Neural progenitor cell (in vitro differentiated cells): ENCODE results near the gene UBE2O. TPM values are rescaled to one million over a fixed set of nuclear protein-coding genes. Genes with fewer than 3 reads are reported as not detected.
A peak's percentile ranks its signal among the peaks of the same experiment; 100 is the strongest.

Experiments used
- DNase-seq: peaks from one replicate; pipeline ENCODE4 v3.0.0-alpha.2; 2016; ENCODE audit warnings: low spot score
- H2AFZ ChIP-seq: fragments of 200-600 bp; sonication (generic); replicated peaks from 2 replicates; pipeline ENCODE4 v1.6.1; 2016; ENCODE audit warnings: antibody characterized with exemption
- H3F3A ChIP-seq: fragments of 200-600 bp; sonication (generic); 2 replicates; pipeline ENCODE4 v1.6.1; 2016; ENCODE audit warnings: antibody characterized with exemption, low read depth
- H3K27ac ChIP-seq: fragments of 200-600 bp; sonication (generic); 2 replicates; pipeline ENCODE4 v1.5.1; 2016; ENCODE audit warnings: mild to moderate bottlenecking
- H3K27me3 ChIP-seq: fragments of 200-600 bp; sonication (generic); 2 replicates; pipeline ENCODE4 v1.6.1; 2016; ENCODE audit warnings: mild to moderate bottlenecking, moderate library complexity
- H3K36me3 ChIP-seq: fragments of 200-600 bp; sonication (generic); 2 replicates; pipeline ENCODE4 v1.5.1; 2016
- H3K4me1 ChIP-seq: fragments of 200-600 bp; sonication (generic); 2 replicates; pipeline ENCODE4 v1.6.1; 2016; ENCODE audit warnings: mixed run types
- H3K4me2 ChIP-seq: fragments of 200-600 bp; sonication (generic); 2 replicates; pipeline ENCODE4 v1.6.1; 2016
- H3K4me3 ChIP-seq: fragments of 200-600 bp; sonication (generic); 2 replicates; pipeline ENCODE4 v1.5.1; 2016
- H3K79me2 ChIP-seq: fragments of 200-600 bp; sonication (generic); 2 replicates; pipeline ENCODE4 v1.6.1; 2016; ENCODE audit warnings: low read depth
- H3K9ac ChIP-seq: fragments of 200-600 bp; sonication (generic); 2 replicates; pipeline ENCODE4 v1.6.1; 2016
- H3K9me3 ChIP-seq: fragments of 200-600 bp; sonication (generic); 2 replicates; pipeline ENCODE4 v1.5.1; 2016; ENCODE audit warnings: low read depth
- H4K20me1 ChIP-seq: fragments of 200-600 bp; sonication (generic); 2 replicates; pipeline ENCODE4 v1.6.1; 2016; ENCODE audit warnings: low read depth
- H3K27ac Mint-ChIP-seq: 3 replicates; pipeline ENCODE4 v1.8.0; 2021; ENCODE audit warnings: mixed read lengths
- H3K27me3 Mint-ChIP-seq: 2 replicates; pipeline ENCODE4 v1.8.0; 2022; ENCODE audit warnings: low read depth, mild to moderate bottlenecking, inconsistent platforms, moderate library complexity, mixed read lengths; ENCODE audit not compliant: insufficient read depth
- H3K36me3 Mint-ChIP-seq: 3 replicates; pipeline ENCODE4 v1.8.0; 2021; ENCODE audit warnings: mixed read lengths
- H3K4me1 Mint-ChIP-seq: 3 replicates; pipeline ENCODE4 v1.8.0; 2021; ENCODE audit warnings: mixed read lengths
- H3K4me3 Mint-ChIP-seq: 3 replicates; pipeline ENCODE4 v1.8.0; 2021; ENCODE audit warnings: mild to moderate bottlenecking, moderate library complexity, mixed read lengths
- H3K9me3 Mint-ChIP-seq: 3 replicates; pipeline ENCODE4 v1.8.0; 2020; ENCODE audit warnings: mixed read lengths
- EZH2 ChIP-seq: fragments of 200-600 bp; sonication (generic); IDR thresholded peaks from 2 replicates; pipeline ENCODE4 v1.6.1; 2017; ENCODE audit warnings: antibody characterized with exemption, mild to moderate bottlenecking, moderate library complexity
- EZH2phosphoT487 ChIP-seq: fragments of 200-600 bp; sonication (generic); IDR thresholded peaks from 2 replicates; pipeline ENCODE4 v1.6.1; 2017; ENCODE audit warnings: antibody characterized with exemption
- total RNA-seq: library from RNA; depleted of rRNA; stranded (reverse); fragments of >200 nt; gene quantifications from 2 replicates; pipeline ENCODE4 v1.2.3, GENCODE V29; 2015; ENCODE audit warnings: low replicate concordance
- TF ChIP-seq, protein P1 (sequence below): fragments of 200-600 bp; sonication (generic); IDR thresholded peaks from 2 replicates; pipeline ENCODE4 v1.5.1; 2017; ENCODE audit warnings: antibody characterized with exemption, mild to moderate bottlenecking

Gene UBE2O
- total RNA-seq, 1 donor from 2014 or later: 20.6 TPM

DNA sequence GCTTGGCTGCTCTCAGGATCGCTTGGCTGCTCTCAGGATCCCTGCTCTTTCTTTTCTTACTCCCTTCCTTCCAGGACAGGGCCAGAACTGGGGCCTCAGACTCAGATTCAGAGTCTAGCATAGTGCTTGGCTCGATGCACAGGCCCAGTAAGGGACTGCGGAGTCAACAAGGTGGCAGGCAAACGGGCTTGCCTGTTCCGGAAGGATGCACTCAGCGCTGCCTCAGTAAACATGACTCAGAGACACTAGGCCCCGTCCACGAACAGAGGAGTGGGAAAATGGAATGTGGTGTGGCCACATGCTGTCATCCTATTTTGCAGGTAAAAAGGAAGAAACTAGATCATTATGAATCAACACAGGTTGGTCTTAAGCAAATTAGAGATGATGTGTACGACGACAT is 58.8 kb downstream of the UBE2O start:
- no peaks in the 10 kb centered on the region for H3K4me1 ChIP-seq
- TF ChIP-seq EZH2phosphoT487: no peak
- Mint-ChIP-seq H3K27me3 (no peaks in the 10 kb centered on the region), H3K36me3 (peaks cover 19% of the 10 kb centered on the region), H3K4me1 (peaks cover 16% of the 10 kb centered on the region), H3K4me3 (no peak overlapping the region), H3K27ac (peak overlapping the region; percentile 57), H3K9me3 (no peaks in the 10 kb centered on the region)
- no peak overlapping the region for H2AFZ ChIP-seq
- H3F3A ChIP-seq: peaks cover 9% of the 10 kb centered on the region
- DNase-seq: no peak
- no peaks in the 10 kb centered on the region for H3K79me2 ChIP-seq
- H3K9ac ChIP-seq: no peak overlapping the region
- H3K9me3 ChIP-seq: no peaks in the 10 kb centered on the region
- H3K27ac ChIP-seq: no peak overlapping the region
- no peaks in the 10 kb centered on the region for H3K36me3 ChIP-seq
- H3K4me3 ChIP-seq: no peak overlapping the region
- no peak overlapping the region for H3K4me2 ChIP-seq
- H4K20me1 ChIP-seq: peaks cover 11% of the 10 kb centered on the region
- H3K27me3 ChIP-seq: no peaks in the 10 kb centered on the region

DNA sequence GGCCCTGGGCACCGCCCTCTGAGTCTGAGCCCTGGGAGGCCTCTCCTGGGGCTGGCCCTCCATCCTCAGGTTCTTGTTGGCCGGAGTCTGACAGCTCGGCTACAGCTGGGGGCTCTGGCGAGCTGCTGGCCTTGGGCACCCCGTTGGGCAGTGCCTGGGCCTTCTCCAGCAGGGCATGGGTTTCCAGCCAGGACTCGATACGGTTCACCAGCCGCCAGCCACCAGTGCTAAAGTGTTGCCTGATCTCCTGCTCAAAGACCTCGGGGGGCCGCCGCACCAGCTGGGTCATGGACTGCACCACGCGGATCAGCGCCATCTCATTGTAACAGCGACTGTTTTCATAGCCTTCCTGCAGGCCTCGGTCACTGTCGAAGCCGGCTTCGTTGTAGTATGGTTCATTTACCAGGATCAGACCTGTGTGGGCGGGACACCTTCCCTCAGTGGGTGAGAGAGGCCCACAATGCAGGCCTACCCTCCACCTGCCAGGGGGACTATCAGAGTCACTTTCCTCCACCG is 61.7 kb downstream of the UBE2O start:
- Histone ChIP-seq H3K4me3 (no peak overlapping the region), H2AFZ (no peak overlapping the region), H3K9ac (no peak overlapping the region), H3K4me2 (no peak overlapping the region), H3F3A (peaks cover 7% of the 10 kb centered on the region), H3K79me2 (no peaks in the 10 kb centered on the region), H3K9me3 (no peaks in the 10 kb centered on the region), H3K36me3 (no peaks in the 10 kb centered on the region), H3K27me3 (peaks cover 5% of the 10 kb centered on the region), H4K20me1 (peaks cover 7% of the 10 kb centered on the region), H3K27ac (no peak overlapping the region), H3K4me1 (no peaks in the 10 kb centered on the region)
- peaks cover 24% of the 10 kb centered on the region for H3K4me1 Mint-ChIP-seq
- no peak overlapping the region for H3K4me3 Mint-ChIP-seq
- TF ChIP-seq EZH2phosphoT487 (no peak), EZH2 (no peak)
- TF ChIP-seq, protein P1, sequence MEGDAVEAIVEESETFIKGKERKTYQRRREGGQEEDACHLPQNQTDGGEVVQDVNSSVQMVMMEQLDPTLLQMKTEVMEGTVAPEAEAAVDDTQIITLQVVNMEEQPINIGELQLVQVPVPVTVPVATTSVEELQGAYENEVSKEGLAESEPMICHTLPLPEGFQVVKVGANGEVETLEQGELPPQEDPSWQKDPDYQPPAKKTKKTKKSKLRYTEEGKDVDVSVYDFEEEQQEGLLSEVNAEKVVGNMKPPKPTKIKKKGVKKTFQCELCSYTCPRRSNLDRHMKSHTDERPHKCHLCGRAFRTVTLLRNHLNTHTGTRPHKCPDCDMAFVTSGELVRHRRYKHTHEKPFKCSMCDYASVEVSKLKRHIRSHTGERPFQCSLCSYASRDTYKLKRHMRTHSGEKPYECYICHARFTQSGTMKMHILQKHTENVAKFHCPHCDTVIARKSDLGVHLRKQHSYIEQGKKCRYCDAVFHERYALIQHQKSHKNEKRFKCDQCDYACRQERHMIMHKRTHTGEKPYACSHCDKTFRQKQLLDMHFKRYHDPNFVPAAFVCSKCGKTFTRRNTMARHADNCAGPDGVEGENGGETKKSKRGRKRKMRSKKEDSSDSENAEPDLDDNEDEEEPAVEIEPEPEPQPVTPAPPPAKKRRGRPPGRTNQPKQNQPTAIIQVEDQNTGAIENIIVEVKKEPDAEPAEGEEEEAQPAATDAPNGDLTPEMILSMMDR: no peak
- H3K27me3 Mint-ChIP-seq: peaks cover 4% of the 10 kb centered on the region
- H3K27ac Mint-ChIP-seq: no peak overlapping the region
- H3K36me3 Mint-ChIP-seq: peaks cover 15% of the 10 kb centered on the region
- no peak for DNase-seq
- H3K9me3 Mint-ChIP-seq: no peaks in the 10 kb centered on the region

DNA sequence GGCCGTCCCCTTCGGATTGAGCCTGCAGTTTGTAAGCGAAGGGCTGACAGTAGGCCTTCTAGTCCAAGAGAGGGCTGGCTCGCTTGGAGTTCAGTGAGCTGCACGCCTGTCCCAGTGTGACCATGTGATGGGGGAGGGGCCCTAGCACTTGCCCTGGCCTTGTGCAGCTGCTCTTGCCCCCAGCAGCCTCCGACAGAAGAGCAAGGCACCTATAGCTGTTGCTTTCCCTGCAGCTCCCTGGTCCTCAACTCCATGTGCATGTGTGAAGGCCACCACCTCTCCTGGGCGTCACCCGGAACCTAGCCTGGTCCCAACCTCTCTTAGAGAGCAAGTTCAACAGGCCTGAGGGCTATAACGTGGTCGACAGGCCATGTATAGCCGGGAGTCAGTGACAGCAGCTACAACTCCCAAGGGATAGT is 62.9 kb downstream of the UBE2O start:
- H3K4me3 ChIP-seq: no peak overlapping the region
- no peak for TF ChIP-seq EZH2phosphoT487
- TF ChIP-seq, protein P1: no peak
- TF ChIP-seq EZH2: no peak
- H3F3A ChIP-seq: peaks cover 14% of the 10 kb centered on the region
- no peak overlapping the region for H3K9ac ChIP-seq
- H3K27ac Mint-ChIP-seq: no peak overlapping the region
- H4K20me1 ChIP-seq: peaks cover 13% of the 10 kb centered on the region
- H2AFZ ChIP-seq: no peak overlapping the region
- H3K4me1 Mint-ChIP-seq: peaks cover 28% of the 10 kb centered on the region
- peaks cover 11% of the 10 kb centered on the region for H3K36me3 Mint-ChIP-seq
- no peak overlapping the region for H3K4me2 ChIP-seq
- no peaks in the 10 kb centered on the region for H3K9me3 ChIP-seq
- no peaks in the 10 kb centered on the region for H3K79me2 ChIP-seq
- no peak overlapping the region for H3K4me3 Mint-ChIP-seq
- no peaks in the 10 kb centered on the region for H3K4me1 ChIP-seq
- no peaks in the 10 kb centered on the region for H3K9me3 Mint-ChIP-seq
- peaks cover 18% of the 10 kb centered on the region for H3K27me3 ChIP-seq
- no peaks in the 10 kb centered on the region for H3K36me3 ChIP-seq
- DNase-seq: no peak
- peaks cover 4% of the 10 kb centered on the region for H3K27me3 Mint-ChIP-seq
- no peak overlapping the region for H3K27ac ChIP-seq

DNA sequence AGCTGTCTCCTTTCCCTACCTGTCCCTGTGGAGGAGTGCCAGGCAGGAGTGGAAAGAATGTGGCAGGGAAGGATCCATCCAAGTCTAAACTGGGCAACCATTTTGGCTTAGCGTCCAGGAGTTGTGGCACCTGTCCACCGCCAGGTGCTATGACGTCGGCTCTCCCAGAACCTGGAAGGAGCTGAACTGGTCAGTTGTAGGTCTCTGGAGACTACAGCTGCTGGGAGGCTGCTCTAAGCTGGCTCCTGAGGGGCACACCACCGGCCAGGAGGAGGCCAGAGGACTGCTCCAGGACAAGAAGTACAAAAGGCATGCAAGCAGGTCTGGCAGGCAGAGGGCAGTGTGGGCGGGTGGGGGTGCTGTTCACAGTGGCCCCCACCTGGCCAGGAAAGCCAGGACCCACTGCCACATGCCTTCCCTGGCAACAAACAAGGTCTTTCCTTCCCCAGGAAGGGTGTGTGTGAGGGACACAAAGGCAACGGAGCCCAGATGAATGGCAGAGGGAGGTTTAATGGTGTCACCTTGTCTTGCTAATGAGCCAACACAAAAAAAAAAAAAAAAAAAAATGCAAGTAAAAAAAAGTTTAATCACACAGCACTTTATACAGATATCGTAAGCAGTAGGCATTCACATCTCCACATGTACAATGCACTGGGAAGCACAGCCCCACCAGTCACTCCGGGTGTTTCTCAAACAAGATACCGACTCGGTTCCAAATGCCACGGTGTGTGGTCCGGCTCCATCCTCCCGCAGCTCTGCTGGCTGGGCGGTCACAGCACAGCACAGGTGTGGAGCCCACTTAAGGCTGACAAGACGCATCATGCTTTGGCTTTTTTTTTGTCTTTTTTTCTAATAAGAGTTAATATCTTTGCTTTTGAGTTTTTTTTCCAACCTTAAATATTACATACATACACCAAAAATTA is 63.7 kb downstream of the UBE2O start:
- Mint-ChIP-seq H3K27me3 (peaks cover 4% of the 10 kb centered on the region), H3K9me3 (no peaks in the 10 kb centered on the region), H3K4me1 (peaks cover 28% of the 10 kb centered on the region), H3K36me3 (peaks cover 11% of the 10 kb centered on the region), H3K4me3 (no peak overlapping the region), H3K27ac (no peak overlapping the region)
- Histone ChIP-seq H4K20me1 (peaks cover 14% of the 10 kb centered on the region), H3K27me3 (peaks cover 26% of the 10 kb centered on the region), H3K36me3 (no peaks in the 10 kb centered on the region), H3K9ac (no peak overlapping the region), H3K4me3 (no peak overlapping the region), H3K79me2 (no peaks in the 10 kb centered on the region), H2AFZ (no peak overlapping the region), H3F3A (peaks cover 19% of the 10 kb centered on the region), H3K4me1 (no peaks in the 10 kb centered on the region), H3K4me2 (no peak overlapping the region), H3K9me3 (no peaks in the 10 kb centered on the region), H3K27ac (no peak overlapping the region)
- DNase-seq: no peak
- TF ChIP-seq EZH2phosphoT487: no peak
- TF ChIP-seq EZH2: no peak
- TF ChIP-seq, protein P1: no peak
